Pancreas (tissue), 10 donors: ENCODE measurements around the gene KCNJ5. TPM values are rescaled to one million over a fixed set of nuclear protein-coding genes. Genes with fewer than 3 reads are reported as not detected.
A peak's percentile ranks its signal among the peaks of the same experiment; 100 is the strongest.

Experiments
- ATAC-seq, 4 donors: fragments of 200-7000 bp; cut with Tn5 transposase; one replicate each; pipeline versions ENCODE4 v1.8.0 to v1.9.1; 2020; ENCODE audit warnings: mild to moderate bottlenecking in 4 of 4, moderate library complexity in 4 of 4
- DNase-seq, 6 donors: peaks; one replicate each; pipeline ENCODE4 v3.0.0-alpha.2; 2020
- FAIRE-seq: peaks from 2 replicates; lab custom pipeline; 2012; peaks lifted over from hg19 to GRCh38; lab: Jason Lieb, UNC
- H3K27ac ChIP-seq, 4 donors: fragments of 200-600 bp; sonication (generic); 1 replicate in 3 of 4; 2 replicates in 1 of 4; pipeline versions ENCODE4 v1.5.0 to v1.8.0; 2020
- H3K27me3 ChIP-seq, 4 donors: fragments of 200-600 bp; one replicate each; pipeline ENCODE4 v1.8.0; 2021
- H3K36me3 ChIP-seq, 3 donors: fragments of 200-600 bp; sonication (generic) in 1 of 3; one replicate each; pipeline versions ENCODE4 v1.5.0 to v1.8.0; 2020 to 2021
- H3K4me1 ChIP-seq, 3 donors: fragments of 200-600 bp; one replicate each; pipeline ENCODE4 v1.8.0; 2021
- H3K4me3 ChIP-seq, 4 donors: fragments of 200-600 bp; sonication (generic) in 2 of 4; one replicate each; pipeline versions ENCODE4 v1.5.0 to v1.8.0; 2020 to 2021
- H3K9me3 ChIP-seq, 4 donors: fragments of 200-600 bp; one replicate each; pipeline ENCODE4 v1.8.0; 2021
- CTCF ChIP-seq, 4 donors: fragments of 200-600 bp; sonication (generic) in 3 of 4; IDR thresholded peaks; one replicate each; pipeline versions ENCODE4 v1.5.0 to v1.8.0; 2021; ENCODE audit warnings: antibody characterized with exemption in 4 of 4
- WGBS, 2 donors: extraction: QIAGEN DNeasy Blood & Tissue Kit; methylation state at CpG; one replicate each; pipeline ENCODE4 v1.1.7; 2013; 5-methylcytosine and 5-hydroxymethylcytosine counted together
- intact Hi-C, 3 donors: fragments of 100-400 bp; cut with DNase I; formaldehyde crosslinking; loops; one replicate each; pipeline versions ENCODE4 v1.11.1 to v1.14.2; 2022
- polyA plus RNA-seq, 2 donors: library from polyadenylated mRNA; stranded (reverse); fragments of 200-250 nt; gene quantifications; one replicate each; pipeline ENCODE4 v1.2.3, GENCODE V29; 2013
- total RNA-seq, 6 donors: library from RNA; stranded (reverse); fragmentation: NEBNext Ultra II Directional in 4 of 6; extraction: Animal tissue kit (Norgen Biotek cat#: 25700) in 4 of 6; gene quantifications; one replicate each; pipeline versions ENCODE4 v1.2.1 to v1.2.4, GENCODE V29; 2021 to 2023
- donor health status: healthy with polysubstance abuse.
- donor health status: DM: no; HTN: no; CAD: no; lungs with moderate emphysema.
- donor health status: DM: no; HTN: no; CAD: no.
- donor health status: control.
- donor health status: control.
- donor health status: Bipolar disorder and iron deficiency.
- donor health status: DM: yes; HTN: yes; CAD: no.
- donor health status: DM: no; HTN: no; CAD: no.
- donor health status: DM: no; HTN: no; CAD: no.
- donor health status: DM: yes; HTN: yes; CAD: no.

Gene KCNJ5
- total and polyA plus RNA-seq, 8 donors, result 1.1 to 17.6 (median 9.5) TPM

GRCh38 chr11:128881221-128881620 is 9.9 kb upstream of the KCNJ5 start:
- no peak for DNase-seq
- no peak for FAIRE-seq
- TF ChIP-seq CTCF (IDR thresholded peaks at IDR 0.05), result no peak
- intact Hi-C loops, result loop anchor here in 1 of 3 donors (10.0 kb wide), 1 partner anchor 74 kb away; no protein-coding TSS in a partner anchor
- no peaks in the 10 kb centered on the region for H3K9me3 ChIP-seq
- peaks cover 0 to 7% (median 0%) of the 10 kb centered on the region in 3 donors for H3K4me1 ChIP-seq
- no peaks in the 10 kb centered on the region for H3K36me3 ChIP-seq
- no peak overlapping the region for H3K27ac ChIP-seq
- WGBS, 2 donors, result 85 to 91% methylated on average over 8 of the region's 8 CpGs
- H3K4me3 ChIP-seq, result no peak overlapping the region
- H3K27me3 ChIP-seq, result no peaks in the 10 kb centered on the region
- ATAC-seq, result no peak

GRCh38 chr11:128882451-128882850 is 8.7 kb upstream of the KCNJ5 start:
- peak in 3 of 4 donors; percentile 13 to 59 (median 41) for ATAC-seq
- Histone ChIP-seq H3K36me3 (no peaks in the 10 kb centered on the region), H3K27me3 (no peaks in the 10 kb centered on the region), H3K27ac (no peak overlapping the region), H3K4me3 (no peak overlapping the region), H3K9me3 (no peaks in the 10 kb centered on the region), H3K4me1 (peaks cover under 1 to 12% (median 8%) of the 10 kb centered on the region in 3 donors)
- DNase-seq, result peak in 1 of 6 donors; percentile 71
- TF ChIP-seq CTCF (IDR thresholded peaks at IDR 0.05), result no peak
- WGBS, 2 donors, result 42 to 58% methylated on average over 5 of the region's 5 CpGs
- FAIRE-seq, result no peak
- intact Hi-C loops, result loop anchor here in 1 of 3 donors (10.0 kb wide), 1 partner anchor 72 kb away; no protein-coding TSS in a partner anchor

- H3K4me1 ChIP-seq, result peaks cover 12 to 21% (median 13%) of the 10 kb centered on the region in 3 donors
- ATAC-seq (no peak), FAIRE-seq (no peak), DNase-seq (no peak)
- TF ChIP-seq CTCF (IDR thresholded peaks at IDR 0.05), result no peak
- intact Hi-C loops, result loop anchor here in 1 of 3 donors (10.0 kb wide), 1 partner anchor 71 kb away; no protein-coding TSS in a partner anchor
- no peaks in the 10 kb centered on the region for H3K36me3 ChIP-seq
- no peak overlapping the region for H3K4me3 ChIP-seq
- H3K27me3 ChIP-seq, result no peaks in the 10 kb centered on the region
- 40 to 45% methylated on average over 4 of the region's 4 CpGs for WGBS, 2 donors
- H3K9me3 ChIP-seq, result no peaks in the 10 kb centered on the region
- no peak overlapping the region for H3K27ac ChIP-seq
Measured at GRCh38 chr11:128884054-128884453, 7.1 kb upstream of the KCNJ5 start.

- TF ChIP-seq CTCF (IDR thresholded peaks at IDR 0.05), result peak; percentile 73 to 89 (median 82)
- no peak overlapping the region for H3K4me3 ChIP-seq
- peaks cover 12 to 28% (median 18%) of the 10 kb centered on the region in 3 donors for H3K4me1 ChIP-seq
- DNase-seq (peak in 4 of 6 donors; percentile 60 to 81 (median 68)), ATAC-seq (peak; percentile 78 to 84 (median 78)), FAIRE-seq (peak; percentile 17)
- H3K36me3 ChIP-seq, result no peaks in the 10 kb centered on the region
- H3K9me3 ChIP-seq, result no peaks in the 10 kb centered on the region
- intact Hi-C loops, result loop anchor here in 2 of 3 donors (5.0 to 10.0 kb wide), 2 partner anchors 70 to 72 kb away; no protein-coding TSS in a partner anchor
- no peak overlapping the region for H3K27ac ChIP-seq
- no peaks in the 10 kb centered on the region for H3K27me3 ChIP-seq
- 23% methylated on average over 12 of the region's 12 CpGs for WGBS, 2 donors
Measured at GRCh38 chr11:128884703-128885338, 6.3 kb upstream of the KCNJ5 start.
